H1 (cell line): ENCODE measurements around the gene NDUFA3. TPM values are rescaled to one million over a fixed set of nuclear protein-coding genes. Genes with fewer than 3 reads are reported as not detected.

Source experiments
- BRCA1 ChIP-seq: IDR thresholded peaks from 2 replicates; pipeline ENCODE4 v1.6.1; 2012; ENCODE audit warnings: low read depth, low read length, improper control_type of control experiment
- CTBP2 ChIP-seq: IDR thresholded peaks from 2 replicates; pipeline ENCODE4 v1.7.0; 2011; ENCODE audit warnings: borderline replicate concordance, mild to moderate bottlenecking, moderate library complexity, mixed read lengths, low read length; ENCODE audit not compliant: insufficient read depth, insufficient read length
- JUN ChIP-seq: IDR thresholded peaks from 2 replicates; pipeline ENCODE4 v1.6.1; 2011; ENCODE audit warnings: low read depth, mild to moderate bottlenecking, improper control_type of control experiment, low read length
- KDM5A ChIP-seq: fragments of 200-600 bp; IDR thresholded peaks from 2 replicates; pipeline ENCODE4 v1.7.1; 2012; ENCODE audit warnings: mild to moderate bottlenecking, low read length, inconsistent platforms, mixed read lengths
- SRF ChIP-seq: IDR thresholded peaks from 2 replicates; pipeline ENCODE4 v1.6.1; 2011; ENCODE audit warnings: mild to moderate bottlenecking, low read depth, low read length, moderate library complexity
- polyA plus RNA-seq, 7 experiments: library from polyadenylated mRNA; depleted of rRNA in 3 of 7; stranded (reverse) in 5 of 7; unstranded in 2 of 7; fragments of >200 nt in 5 of 7; fragments of 200-250 nt in 2 of 7; gene quantifications; 1 replicate in 5 of 7; 2 replicates in 1 of 7; 4 replicates in 1 of 7; pipeline versions ENCODE4 v1.2.1 to v1.2.3, GENCODE V29; 2011 to 2013; ENCODE audit warnings: missing spikeins in 2 of 7, mixed read lengths in 2 of 7
- total RNA-seq: library from RNA; stranded (reverse); fragmentation: NEBNext Ultra II Directional; extraction: Animal tissue kit (Norgen Biotek cat#: 25700); gene quantifications from 2 replicates; pipeline ENCODE4 v1.2.1, GENCODE V29; 2021
- TF ChIP-seq, protein P1 (sequence below): fragments of 300-600 bp; sonication (generic); IDR thresholded peaks from 2 replicates; pipeline ENCODE4 v1.7.1; 2012; ENCODE audit warnings: low read length, moderate library complexity, mild to moderate bottlenecking, inconsistent platforms; ENCODE audit not compliant: insufficient replicate concordance
- TF ChIP-seq, protein P2 (sequence below), 3 experiments: IDR thresholded peaks; 1 replicate in 2 of 3; 2 replicates in 1 of 3; pipeline versions ENCODE4 v1.5.1 to v1.6.1; 2011; ENCODE audit warnings: low read length in 3 of 3, mild to moderate bottlenecking in 3 of 3, inconsistent platforms in 2 of 3, low read depth in 1 of 3, moderate library complexity in 1 of 3; ENCODE audit not compliant: insufficient read depth in 1 of 3; ENCODE audit errors: control extremely low read depth in 1 of 3
- TF ChIP-seq, protein P3 (sequence below): IDR thresholded peaks from 2 replicates; pipeline ENCODE4 v1.6.1; 2012; ENCODE audit warnings: inconsistent platforms

Gene NDUFA3
- total and polyA plus RNA-seq, 2 of the 8 experiments (the other 6 are each of a cell fraction or from before 2014, with no cell fraction given) = 175 to 208 TPM

DNA sequence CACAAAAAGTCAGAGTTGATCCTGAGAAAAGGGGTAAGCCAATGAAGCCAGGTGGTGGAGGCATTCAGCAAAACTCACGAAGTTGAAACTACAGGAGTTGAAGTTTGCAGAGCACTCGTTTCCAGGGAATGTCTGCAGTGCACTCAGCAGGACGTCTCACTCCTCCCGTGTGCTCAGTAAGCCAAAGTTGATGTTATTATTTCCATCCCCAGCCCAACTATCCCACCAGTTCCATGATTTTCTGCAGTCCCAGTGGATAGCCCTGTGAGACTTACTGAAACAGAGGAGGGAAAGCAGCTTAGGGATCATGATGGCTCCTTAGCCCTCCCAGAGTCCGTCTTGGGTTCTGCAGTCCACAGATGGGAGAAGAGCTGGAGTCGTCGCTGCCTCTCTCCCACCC, 21.6 kb upstream of the NDUFA3 start, which contains the start of gene TARM1 (continued):
- TF ChIP-seq, protein P1, sequence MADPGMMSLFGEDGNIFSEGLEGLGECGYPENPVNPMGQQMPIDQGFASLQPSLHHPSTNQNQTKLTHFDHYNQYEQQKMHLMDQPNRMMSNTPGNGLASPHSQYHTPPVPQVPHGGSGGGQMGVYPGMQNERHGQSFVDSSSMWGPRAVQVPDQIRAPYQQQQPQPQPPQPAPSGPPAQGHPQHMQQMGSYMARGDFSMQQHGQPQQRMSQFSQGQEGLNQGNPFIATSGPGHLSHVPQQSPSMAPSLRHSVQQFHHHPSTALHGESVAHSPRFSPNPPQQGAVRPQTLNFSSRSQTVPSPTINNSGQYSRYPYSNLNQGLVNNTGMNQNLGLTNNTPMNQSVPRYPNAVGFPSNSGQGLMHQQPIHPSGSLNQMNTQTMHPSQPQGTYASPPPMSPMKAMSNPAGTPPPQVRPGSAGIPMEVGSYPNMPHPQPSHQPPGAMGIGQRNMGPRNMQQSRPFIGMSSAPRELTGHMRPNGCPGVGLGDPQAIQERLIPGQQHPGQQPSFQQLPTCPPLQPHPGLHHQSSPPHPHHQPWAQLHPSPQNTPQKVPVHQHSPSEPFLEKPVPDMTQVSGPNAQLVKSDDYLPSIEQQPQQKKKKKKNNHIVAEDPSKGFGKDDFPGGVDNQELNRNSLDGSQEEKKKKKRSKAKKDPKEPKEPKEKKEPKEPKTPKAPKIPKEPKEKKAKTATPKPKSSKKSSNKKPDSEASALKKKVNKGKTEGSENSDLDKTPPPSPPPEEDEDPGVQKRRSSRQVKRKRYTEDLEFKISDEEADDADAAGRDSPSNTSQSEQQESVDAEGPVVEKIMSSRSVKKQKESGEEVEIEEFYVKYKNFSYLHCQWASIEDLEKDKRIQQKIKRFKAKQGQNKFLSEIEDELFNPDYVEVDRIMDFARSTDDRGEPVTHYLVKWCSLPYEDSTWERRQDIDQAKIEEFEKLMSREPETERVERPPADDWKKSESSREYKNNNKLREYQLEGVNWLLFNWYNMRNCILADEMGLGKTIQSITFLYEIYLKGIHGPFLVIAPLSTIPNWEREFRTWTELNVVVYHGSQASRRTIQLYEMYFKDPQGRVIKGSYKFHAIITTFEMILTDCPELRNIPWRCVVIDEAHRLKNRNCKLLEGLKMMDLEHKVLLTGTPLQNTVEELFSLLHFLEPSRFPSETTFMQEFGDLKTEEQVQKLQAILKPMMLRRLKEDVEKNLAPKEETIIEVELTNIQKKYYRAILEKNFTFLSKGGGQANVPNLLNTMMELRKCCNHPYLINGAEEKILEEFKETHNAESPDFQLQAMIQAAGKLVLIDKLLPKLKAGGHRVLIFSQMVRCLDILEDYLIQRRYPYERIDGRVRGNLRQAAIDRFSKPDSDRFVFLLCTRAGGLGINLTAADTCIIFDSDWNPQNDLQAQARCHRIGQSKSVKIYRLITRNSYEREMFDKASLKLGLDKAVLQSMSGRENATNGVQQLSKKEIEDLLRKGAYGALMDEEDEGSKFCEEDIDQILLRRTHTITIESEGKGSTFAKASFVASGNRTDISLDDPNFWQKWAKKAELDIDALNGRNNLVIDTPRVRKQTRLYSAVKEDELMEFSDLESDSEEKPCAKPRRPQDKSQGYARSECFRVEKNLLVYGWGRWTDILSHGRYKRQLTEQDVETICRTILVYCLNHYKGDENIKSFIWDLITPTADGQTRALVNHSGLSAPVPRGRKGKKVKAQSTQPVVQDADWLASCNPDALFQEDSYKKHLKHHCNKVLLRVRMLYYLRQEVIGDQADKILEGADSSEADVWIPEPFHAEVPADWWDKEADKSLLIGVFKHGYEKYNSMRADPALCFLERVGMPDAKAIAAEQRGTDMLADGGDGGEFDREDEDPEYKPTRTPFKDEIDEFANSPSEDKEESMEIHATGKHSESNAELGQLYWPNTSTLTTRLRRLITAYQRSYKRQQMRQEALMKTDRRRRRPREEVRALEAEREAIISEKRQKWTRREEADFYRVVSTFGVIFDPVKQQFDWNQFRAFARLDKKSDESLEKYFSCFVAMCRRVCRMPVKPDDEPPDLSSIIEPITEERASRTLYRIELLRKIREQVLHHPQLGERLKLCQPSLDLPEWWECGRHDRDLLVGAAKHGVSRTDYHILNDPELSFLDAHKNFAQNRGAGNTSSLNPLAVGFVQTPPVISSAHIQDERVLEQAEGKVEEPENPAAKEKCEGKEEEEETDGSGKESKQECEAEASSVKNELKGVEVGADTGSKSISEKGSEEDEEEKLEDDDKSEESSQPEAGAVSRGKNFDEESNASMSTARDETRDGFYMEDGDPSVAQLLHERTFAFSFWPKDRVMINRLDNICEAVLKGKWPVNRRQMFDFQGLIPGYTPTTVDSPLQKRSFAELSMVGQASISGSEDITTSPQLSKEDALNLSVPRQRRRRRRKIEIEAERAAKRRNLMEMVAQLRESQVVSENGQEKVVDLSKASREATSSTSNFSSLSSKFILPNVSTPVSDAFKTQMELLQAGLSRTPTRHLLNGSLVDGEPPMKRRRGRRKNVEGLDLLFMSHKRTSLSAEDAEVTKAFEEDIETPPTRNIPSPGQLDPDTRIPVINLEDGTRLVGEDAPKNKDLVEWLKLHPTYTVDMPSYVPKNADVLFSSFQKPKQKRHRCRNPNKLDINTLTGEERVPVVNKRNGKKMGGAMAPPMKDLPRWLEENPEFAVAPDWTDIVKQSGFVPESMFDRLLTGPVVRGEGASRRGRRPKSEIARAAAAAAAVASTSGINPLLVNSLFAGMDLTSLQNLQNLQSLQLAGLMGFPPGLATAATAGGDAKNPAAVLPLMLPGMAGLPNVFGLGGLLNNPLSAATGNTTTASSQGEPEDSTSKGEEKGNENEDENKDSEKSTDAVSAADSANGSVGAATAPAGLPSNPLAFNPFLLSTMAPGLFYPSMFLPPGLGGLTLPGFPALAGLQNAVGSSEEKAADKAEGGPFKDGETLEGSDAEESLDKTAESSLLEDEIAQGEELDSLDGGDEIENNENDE = no peak
- TF ChIP-seq, protein P2, sequence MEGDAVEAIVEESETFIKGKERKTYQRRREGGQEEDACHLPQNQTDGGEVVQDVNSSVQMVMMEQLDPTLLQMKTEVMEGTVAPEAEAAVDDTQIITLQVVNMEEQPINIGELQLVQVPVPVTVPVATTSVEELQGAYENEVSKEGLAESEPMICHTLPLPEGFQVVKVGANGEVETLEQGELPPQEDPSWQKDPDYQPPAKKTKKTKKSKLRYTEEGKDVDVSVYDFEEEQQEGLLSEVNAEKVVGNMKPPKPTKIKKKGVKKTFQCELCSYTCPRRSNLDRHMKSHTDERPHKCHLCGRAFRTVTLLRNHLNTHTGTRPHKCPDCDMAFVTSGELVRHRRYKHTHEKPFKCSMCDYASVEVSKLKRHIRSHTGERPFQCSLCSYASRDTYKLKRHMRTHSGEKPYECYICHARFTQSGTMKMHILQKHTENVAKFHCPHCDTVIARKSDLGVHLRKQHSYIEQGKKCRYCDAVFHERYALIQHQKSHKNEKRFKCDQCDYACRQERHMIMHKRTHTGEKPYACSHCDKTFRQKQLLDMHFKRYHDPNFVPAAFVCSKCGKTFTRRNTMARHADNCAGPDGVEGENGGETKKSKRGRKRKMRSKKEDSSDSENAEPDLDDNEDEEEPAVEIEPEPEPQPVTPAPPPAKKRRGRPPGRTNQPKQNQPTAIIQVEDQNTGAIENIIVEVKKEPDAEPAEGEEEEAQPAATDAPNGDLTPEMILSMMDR (IDR thresholded peaks at IDR 0.05; ENCODE audit: control extremely low read depth in 1 of 3, insufficient read depth in 1 of 3, low read depth in 1 of 3, low read length in 3 of 3) = no peak
- TF ChIP-seq KDM5A (no peak), BRCA1 (no peak), JUN (no peak), SRF (no peak), CTBP2 (no peak)
- TF ChIP-seq, protein P3, sequence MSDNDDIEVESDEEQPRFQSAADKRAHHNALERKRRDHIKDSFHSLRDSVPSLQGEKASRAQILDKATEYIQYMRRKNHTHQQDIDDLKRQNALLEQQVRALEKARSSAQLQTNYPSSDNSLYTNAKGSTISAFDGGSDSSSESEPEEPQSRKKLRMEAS = no peak
